Fibroblast of gingiva (primary cell): ENCODE data around the gene MFNG.
A peak's percentile ranks its signal among the peaks of the same experiment; 100 is the strongest.

Source experiments
- DNase-seq: peaks from one replicate; pipeline ENCODE4 v3.0.0-alpha.2; 2011; ENCODE audit warnings: low read depth

The MFNG gene

GRCh38 chr22:37511395-37512104 lies 25.4 kb upstream of the MFNG start:
- no peak for DNase-seq

- no peak for DNase-seq
These were observed 23.9 kb upstream of the MFNG start for GRCh38 chr22:37510091-37510490.

- no peak for DNase-seq
These were observed 23.1 kb upstream of the MFNG start for GRCh38 chr22:37509059-37509860.

GRCh38 chr22:37508431-37508992 lies 22.3 kb upstream of the MFNG start:
- no peak for DNase-seq

GRCh38 chr22:37507731-37508130 lies 21.5 kb upstream of the MFNG start:
- DNase-seq: no peak

- DNase-seq: no peak
These were observed 19.8 kb upstream of the MFNG start for GRCh38 chr22:37505989-37506388.

- DNase-seq: no peak
These were observed 19.4 kb upstream of the MFNG start for GRCh38 chr22:37505565-37505964.

GRCh38 chr22:37504964-37505363 lies 18.8 kb upstream of the MFNG start:
- no peak for DNase-seq

GRCh38 chr22:37503850-37504249 lies 17.7 kb upstream of the MFNG start:
- no peak for DNase-seq

- DNase-seq: no peak
These were observed 17.0 kb upstream of the MFNG start for GRCh38 chr22:37503183-37503683.

- DNase-seq: no peak
These were observed 16.4 kb upstream of the MFNG start for GRCh38 chr22:37502342-37503182.

GRCh38 chr22:37501610-37502341 lies 15.6 kb upstream of the MFNG start:
- peak; percentile 38 for DNase-seq

GRCh38 chr22:37500745-37501609 lies 14.8 kb upstream of the MFNG start:
- DNase-seq: no peak

GRCh38 chr22:37499789-37500540 lies 13.8 kb upstream of the MFNG start:
- DNase-seq: no peak

- no peak for DNase-seq
These were observed 13.0 kb upstream of the MFNG start for GRCh38 chr22:37499027-37499707.

GRCh38 chr22:37498289-37498909 lies 12.2 kb upstream of the MFNG start:
- DNase-seq: no peak

- peak; percentile 62 for DNase-seq
These were observed 10.9 kb upstream of the MFNG start for GRCh38 chr22:37497062-37497599.

GRCh38 chr22:37496651-37497050 lies 10.5 kb upstream of the MFNG start:
- DNase-seq: no peak
